Kidney epithelial cell (primary cell): ENCODE data around the gene RARRES1. TPM values are rescaled to one million over a fixed set of nuclear protein-coding genes. Genes with fewer than 3 reads are reported as not detected.
A peak's percentile ranks its signal among the peaks of the same experiment; 100 is the strongest.

ENCODE experiments used
- DNase-seq: peaks from one replicate; pipeline ENCODE4 v3.0.0-alpha.2; 2010; ENCODE audit warnings: low read depth
- H3K27me3 ChIP-seq: 2 replicates; pipeline ENCODE4 v1.6.0; 2011; ENCODE audit warnings: low read length; ENCODE audit not compliant: control insufficient read depth, insufficient read depth
- H3K36me3 ChIP-seq: 2 replicates; pipeline ENCODE4 v1.5.1; 2011; ENCODE audit warnings: low read length; ENCODE audit not compliant: control insufficient read depth, insufficient read depth
- H3K4me3 ChIP-seq: 2 replicates; pipeline ENCODE4 v1.5.1; 2011; ENCODE audit warnings: low read depth, mild to moderate bottlenecking, control low read depth, low read length
- CTCF ChIP-seq: IDR thresholded peaks from 2 replicates; pipeline ENCODE4 v1.5.1; 2011; ENCODE audit warnings: mild to moderate bottlenecking, moderate library complexity, low read length, control low read depth, inconsistent platforms; ENCODE audit not compliant: insufficient read depth, poor library complexity, severe bottlenecking
- total RNA-seq: library from RNA; depleted of rRNA; stranded (reverse); fragments of >200 nt; gene quantifications from 2 replicates; pipeline ENCODE4 v1.2.3, GENCODE V29; 2015

RARRES1 gene
- 5.3 and 6.9 TPM in 2 replicates for total RNA-seq

GRCh38 chr3:158731938-158732855, at the start of gene RARRES1:
TSS of gene RARRES1 (minus strand) at chr3:158732457. CDS start at chr3:158732415, 42 bp downstream.
- Histone ChIP-seq H3K27me3 (no peaks in the 10 kb centered on the region), H3K4me3 (peak within 1 kb of the TSS; percentile 53), H3K36me3 (peaks cover 1% of the 10 kb centered on the region)
- no peak for TF ChIP-seq CTCF
- DNase-seq, result no peak

GRCh38 chr3:158781849-158782248, 49.6 kb upstream of the RARRES1 start:
- Histone ChIP-seq H3K4me3 (no peak overlapping the region), H3K27me3 (no peaks in the 10 kb centered on the region), H3K36me3 (no peaks in the 10 kb centered on the region)
- no peak for TF ChIP-seq CTCF
- no peak for DNase-seq

- no peak overlapping the region for H3K4me3 ChIP-seq
- no peaks in the 10 kb centered on the region for H3K36me3 ChIP-seq
- no peak for DNase-seq
- no peaks in the 10 kb centered on the region for H3K27me3 ChIP-seq
- no peak for TF ChIP-seq CTCF
These were observed 48.9 kb upstream of the RARRES1 start for GRCh38 chr3:158781191-158781590.

- H3K27me3 ChIP-seq, result no peaks in the 10 kb centered on the region
- no peak for TF ChIP-seq CTCF
- no peak for DNase-seq
- H3K4me3 ChIP-seq, result no peak overlapping the region
- no peaks in the 10 kb centered on the region for H3K36me3 ChIP-seq
These were observed 48.5 kb upstream of the RARRES1 start for GRCh38 chr3:158780766-158781165.

- Histone ChIP-seq H3K36me3 (no peaks in the 10 kb centered on the region), H3K27me3 (no peaks in the 10 kb centered on the region), H3K4me3 (no peak overlapping the region)
- no peak for TF ChIP-seq CTCF
- DNase-seq, result no peak
These were observed 45.1 kb upstream of the RARRES1 start for GRCh38 chr3:158777161-158777873.
